Uterus (tissue), 2 donors: ENCODE data around the gene NOSTRIN.

Experiments
- CTCF ChIP-seq, 4 experiments: fragments of 200-600 bp in 2 of 4; fragments of 450-650 bp in 2 of 4; sonication (generic) in 2 of 4; IDR thresholded peaks; one replicate each; pipeline ENCODE4 v1.5.1; 2016 to 2019; ENCODE audit warnings: antibody characterized with exemption in 4 of 4, mild to moderate bottlenecking in 2 of 4, moderate library complexity in 1 of 4
- POLR2A ChIP-seq, 2 donors: fragments of 450-650 bp; IDR thresholded peaks; one replicate each; pipeline ENCODE4 v1.6.1; 2016; ENCODE audit warnings: antibody characterized with exemption in 2 of 2, mild to moderate bottlenecking in 1 of 2, moderate library complexity in 1 of 2

GRCh38 chr2:168819829-168820489 is 17.5 kb downstream of the NOSTRIN start:
- TF ChIP-seq CTCF (IDR thresholded peaks at IDR 0.05) (no peak), POLR2A (IDR thresholded peaks at IDR 0.05) (no peak)
